Measurements from ENCODE around the gene OR8B4.
"Not testable (repeated sequence)": the region's sequence is repeated elsewhere in the genome, so short reads cannot be mapped to it uniquely, and the experiment has no call there.

The OR8B4 gene

DNA sequence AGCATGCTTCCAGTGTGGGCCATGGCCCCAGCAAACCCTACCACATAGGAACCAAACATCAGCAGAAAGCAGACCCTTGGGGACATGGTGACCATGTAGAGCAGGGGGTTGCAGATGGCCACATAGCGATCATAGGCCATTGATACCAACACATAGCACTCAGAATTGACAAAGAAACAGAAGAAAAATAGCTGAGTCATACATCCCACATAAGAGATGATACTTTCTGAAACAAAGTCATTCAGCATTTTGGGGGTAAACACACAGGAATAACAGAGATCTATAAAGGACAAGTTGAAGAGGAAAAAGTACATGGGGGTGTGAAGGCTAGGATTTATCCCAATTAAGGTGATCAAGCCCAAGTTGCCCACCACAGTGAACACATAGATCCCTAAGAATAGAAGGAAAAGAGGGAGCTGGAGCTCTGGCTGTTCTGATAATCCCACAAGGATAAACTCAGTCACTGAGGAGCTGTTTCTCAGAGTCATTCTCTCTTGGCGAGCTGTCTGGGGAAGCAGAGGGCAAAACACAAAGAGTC, at the start of gene OR8B4:
Gene OR8B4 (minus strand): TSS at position 488 of the 538 bp plus-strand sequence. CDS start 0 bp downstream, at position 488.
- DNase-seq, result no peak

GRCh38 chr11:124474079-124474478, 49.4 kb upstream of the OR8B4 start:
- DNase-seq, result no peak

GRCh38 chr11:124473476-124473875, 48.8 kb upstream of the OR8B4 start:
- DNase-seq, result no peak

GRCh38 chr11:124470561-124471227, 46.0 kb upstream of the OR8B4 start:
- no peak for DNase-seq

DNA sequence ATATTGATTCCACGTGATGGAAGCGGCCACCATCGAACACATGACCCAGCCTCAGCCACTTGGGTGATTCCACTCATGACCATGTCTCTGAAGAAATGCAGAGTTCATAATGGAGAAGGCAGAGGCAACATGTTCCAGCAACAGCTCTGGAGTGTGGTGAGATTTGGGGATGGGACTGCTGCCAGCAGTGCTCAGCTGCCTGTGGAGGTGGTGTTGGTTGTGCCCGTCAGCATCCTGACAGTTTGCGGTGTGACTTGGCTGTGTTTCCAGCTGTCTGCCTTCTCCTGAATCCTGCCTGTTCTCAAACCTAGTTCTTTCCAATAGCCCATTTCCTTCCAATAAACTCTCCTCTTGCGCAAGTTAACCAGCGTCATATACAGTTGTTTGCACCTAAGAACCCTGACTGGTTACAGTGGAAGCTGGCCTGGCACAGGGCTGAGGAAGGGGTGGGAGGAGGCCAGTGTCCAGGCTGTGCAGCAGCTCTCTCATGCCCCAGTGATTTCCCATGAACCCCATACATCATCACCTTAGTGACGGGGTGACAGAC, 42.8 kb upstream of the OR8B4 start:
- DNase-seq, result no peak

DNA sequence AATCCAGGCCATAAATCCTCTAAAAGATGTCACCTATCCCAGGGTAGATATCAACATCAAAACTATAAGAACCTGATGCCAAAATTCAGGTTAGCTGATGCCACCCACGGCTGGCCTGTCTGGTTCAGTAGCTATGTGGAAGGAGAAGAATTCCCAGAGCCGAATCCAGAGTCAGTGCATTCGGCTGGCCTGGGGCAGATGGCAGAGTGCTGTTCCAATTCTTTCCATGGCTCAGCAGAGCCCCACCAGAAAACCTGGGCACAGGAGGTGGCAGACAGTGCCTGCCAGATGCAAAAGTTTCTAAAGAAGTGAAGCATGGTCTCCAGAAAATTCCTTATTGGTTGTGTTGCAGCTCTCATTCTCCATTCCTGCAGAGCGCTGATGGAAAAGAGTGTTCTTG, 40.7 kb upstream of the OR8B4 start:
- DNase-seq, result no peak

- DNase-seq, result no peak
These were observed 39.3 kb upstream of the OR8B4 start for GRCh38 chr11:124463990-124464389.

DNA sequence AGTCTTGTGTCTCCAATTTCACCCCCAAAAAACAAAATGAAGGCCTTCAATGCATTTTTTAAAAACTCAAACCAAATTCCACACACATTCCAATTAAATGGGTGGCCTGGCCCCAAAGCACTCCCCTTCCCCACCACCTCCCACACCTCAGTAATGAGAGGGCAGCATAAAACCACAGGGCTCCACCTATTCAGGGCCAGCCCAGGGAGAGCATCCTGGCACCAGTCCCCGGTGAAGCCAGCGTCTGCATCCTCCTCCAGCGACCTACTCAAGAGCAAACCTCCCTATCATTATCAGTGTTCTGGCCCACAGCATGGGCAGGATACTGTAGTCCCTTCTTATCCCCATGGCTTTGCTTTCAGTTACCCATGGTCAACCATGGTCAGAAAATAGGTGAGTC, 38.7 kb upstream of the OR8B4 start:
- no peak for DNase-seq

- no peak for DNase-seq
These were observed 35.8 kb upstream of the OR8B4 start for GRCh38 chr11:124460459-124460858.

DNA sequence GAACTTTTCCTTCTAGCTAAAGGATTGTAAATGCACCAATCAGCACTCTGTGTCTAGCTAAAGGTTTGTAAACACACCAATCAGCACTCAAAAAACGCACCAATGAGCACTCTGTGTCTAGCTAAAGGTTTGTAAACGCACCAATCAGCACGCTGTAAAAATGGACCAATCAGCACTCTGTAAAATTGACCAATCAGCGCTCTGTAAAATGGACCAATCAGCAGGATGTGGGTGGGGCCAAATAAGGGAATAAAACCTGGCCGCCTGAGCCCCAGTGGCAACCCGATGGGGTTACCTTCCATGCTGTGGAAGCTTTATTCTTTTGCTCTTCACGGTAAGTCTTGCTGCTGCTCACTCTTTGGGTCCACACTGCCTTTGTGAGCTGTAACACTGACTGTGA, 34.7 kb upstream of the OR8B4 start:
- DNase-seq, result not testable (repeated sequence)

DNA sequence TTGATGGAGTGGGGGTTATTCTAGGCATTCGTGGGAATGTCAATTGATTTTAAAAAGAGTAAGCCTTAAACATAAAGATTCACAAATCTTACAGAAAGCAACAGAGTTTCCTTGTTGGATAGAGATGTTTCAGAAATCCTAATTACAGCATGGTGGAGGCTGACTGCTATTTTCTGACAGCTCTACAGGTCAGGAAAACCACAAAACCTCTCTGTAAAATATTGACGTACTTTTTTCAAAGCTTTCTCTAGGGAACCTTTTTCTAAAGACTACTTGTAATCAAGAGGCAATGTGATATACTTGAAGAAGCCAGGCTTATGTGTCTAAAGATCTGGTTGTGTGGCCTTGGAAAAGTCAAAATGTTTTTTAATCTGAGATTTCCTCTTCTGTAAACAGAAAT, 29.9 kb upstream of the OR8B4 start:
- DNase-seq, result no peak

DNA sequence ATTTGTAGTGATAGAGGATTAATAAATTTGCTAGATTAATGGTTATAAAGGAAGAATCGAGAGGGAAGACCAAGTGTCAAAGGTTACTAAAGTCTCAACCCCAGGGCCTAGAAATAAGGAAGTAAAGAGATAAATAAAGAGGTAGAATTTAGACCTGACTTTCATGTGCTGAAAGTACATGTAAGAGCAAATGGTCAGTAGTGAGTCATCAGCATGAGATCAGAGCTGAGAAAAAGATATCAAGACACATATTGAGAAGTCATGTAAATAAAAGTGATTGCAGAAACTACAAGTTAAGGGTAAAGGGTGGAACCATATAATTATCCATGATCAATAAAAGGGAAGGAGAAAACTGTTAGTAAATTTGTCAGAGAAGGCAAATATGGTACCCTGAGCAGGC, 22.2 kb upstream of the OR8B4 start:
- DNase-seq, result no peak

GRCh38 chr11:124445646-124446150, 21.0 kb upstream of the OR8B4 start, which contains the start of gene OR8B8:
OR8B8 (minus strand) TSS chr11:124445696; CDS start chr11:124441085, 4,611 bp downstream.
- no peak for DNase-seq

GRCh38 chr11:124442847-124443246, 18.2 kb upstream of the OR8B4 start:
- DNase-seq, result no peak

DNA sequence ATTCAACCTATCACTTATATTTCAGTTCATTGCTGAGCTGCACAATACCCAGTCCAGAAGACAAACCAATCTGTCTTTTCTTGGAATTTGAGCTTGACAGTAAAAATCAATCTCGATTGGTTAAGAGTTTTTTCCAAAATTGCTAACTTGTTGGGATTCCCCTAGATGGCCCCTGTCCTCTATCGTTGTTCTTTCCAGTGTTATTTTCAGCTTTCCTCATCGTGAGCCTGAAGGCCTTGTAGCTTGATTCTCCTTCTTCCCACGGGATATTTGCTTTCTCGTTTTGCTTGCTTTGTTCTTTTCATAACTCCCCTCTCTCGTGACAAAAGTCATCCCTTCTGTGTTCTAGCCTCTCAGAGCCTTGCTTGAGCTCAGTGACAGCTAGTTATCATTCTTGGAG, 17.8 kb upstream of the OR8B4 start:
- DNase-seq, result no peak

DNA sequence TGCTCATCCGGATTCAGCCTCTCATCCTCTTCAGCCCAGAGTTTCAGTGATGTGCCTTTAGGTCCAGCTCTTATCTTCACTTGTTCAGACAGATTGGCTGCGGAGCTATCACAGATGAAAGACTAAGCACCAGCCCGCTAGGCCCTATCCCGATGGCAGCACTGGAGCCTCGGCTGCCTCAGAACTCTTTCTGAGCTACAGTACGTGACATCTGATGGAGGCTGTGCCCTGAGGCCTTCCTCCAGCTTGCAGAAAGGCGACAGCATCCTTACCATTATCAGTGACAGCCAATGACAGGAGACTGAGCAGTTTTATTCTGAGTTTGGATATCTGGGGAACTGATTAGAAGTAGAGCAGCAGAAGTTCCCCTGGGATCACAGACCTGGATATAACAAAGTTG, 16.8 kb upstream of the OR8B4 start:
- no peak for DNase-seq

GRCh38 chr11:124441081-124441480, 16.4 kb upstream of the OR8B4 start:
- DNase-seq, result no peak

- DNase-seq, result no peak
These were observed 15.9 kb upstream of the OR8B4 start for GRCh38 chr11:124440608-124441007.

DNA sequence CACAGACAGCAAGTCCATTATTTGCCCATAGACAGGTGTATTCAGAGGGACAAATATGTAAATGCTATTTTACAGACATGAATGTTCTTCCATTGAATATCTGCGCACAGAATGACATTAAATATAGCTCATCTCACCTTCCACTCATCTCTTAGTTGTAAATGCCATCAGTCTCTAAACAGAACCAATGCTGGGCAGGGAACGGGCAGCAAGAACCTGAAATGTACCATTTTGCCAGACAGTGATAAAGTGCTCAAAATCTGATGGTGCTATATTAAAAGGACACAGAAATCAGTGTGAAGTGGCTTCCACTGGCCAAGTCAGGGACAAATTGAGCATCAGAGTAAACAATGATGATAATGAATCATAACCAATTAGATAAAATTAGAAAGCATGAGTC, 10.0 kb upstream of the OR8B4 start:
- DNase-seq, result no peak

DNA sequence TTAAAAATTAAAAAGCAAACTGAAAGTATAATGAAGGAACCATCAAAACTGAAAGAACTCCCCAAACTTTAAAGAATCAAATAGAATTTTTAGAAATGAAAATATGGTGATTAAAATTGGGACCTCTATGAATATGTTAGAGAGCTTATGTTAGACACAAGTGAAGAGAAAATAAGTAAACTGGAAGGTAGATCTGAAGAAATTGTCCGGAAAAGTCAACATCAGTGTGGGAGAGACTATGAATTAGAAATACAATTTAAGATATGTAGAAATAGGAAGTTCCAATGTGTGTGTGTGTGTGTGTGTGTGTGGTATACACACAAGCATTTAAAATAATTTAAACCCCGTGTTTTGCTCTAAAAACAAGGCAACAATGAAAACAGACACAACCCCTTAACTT, 4.9 kb upstream of the OR8B4 start:
- DNase-seq, result no peak

DNA sequence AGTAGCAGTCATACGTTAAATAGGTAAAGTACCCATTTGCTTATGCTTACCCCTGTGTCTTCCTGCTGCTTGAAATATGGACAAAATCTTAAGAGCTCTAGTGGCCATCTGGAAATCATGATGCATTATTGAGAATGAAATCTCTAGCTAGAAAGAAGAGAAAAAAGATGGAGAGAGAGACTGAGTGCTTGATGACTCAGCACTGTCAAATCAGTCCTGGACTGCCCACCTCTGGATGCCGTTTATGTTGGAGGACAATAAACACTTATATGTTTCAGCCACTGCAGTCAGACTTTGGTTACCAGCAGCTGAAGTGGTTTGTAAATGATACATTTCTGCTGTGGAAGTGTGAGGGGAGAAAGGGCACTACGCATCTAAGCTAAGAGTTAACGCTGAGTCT, 3.6 kb downstream of the OR8B4 start:
- no peak for DNase-seq

DNA sequence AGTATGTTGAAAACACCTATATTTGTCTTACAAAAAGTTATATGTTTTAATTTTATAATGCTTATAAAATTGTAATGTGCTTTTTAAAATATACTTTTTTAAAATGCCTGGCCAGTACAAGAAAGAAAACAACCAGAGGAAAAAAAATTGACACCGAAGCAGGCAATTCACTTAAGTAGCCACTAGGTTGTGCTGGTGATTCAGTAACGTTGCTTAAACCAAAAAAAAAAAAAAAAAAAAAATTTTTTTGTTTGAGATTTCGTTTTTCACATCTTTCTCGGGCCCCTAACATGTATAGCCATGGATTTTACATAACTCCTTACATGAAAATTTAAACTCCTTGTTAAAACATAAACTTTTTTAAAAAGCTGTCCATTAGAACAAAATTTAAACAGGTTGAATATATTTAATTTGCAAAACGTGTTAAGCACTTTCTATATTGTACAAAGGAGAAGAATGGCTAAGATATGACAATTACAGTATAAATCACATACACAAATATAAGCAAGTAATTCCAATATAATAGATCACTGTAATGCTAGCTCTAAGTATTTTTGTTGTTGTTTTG, 9.2 kb downstream of the OR8B4 start:
- no peak for DNase-seq

DNA sequence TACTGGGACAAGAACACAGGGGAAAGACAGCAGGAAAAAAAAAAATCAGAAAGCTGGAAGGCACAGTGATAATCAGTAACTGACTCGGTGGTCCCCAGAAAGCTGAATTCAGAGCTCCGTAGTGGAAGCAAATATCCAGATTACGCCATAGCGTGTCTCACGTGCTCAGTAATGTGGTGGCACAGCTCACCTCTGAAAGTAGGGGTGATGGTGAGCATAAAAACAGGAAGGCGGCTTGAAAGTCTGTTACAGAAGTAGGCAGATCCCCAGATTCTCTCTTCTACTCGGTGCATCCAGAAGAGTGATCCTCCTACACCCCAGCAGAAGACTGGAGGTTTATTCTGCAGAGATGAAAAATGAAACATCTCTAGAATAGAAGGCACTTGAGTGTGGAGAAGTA, 14.8 kb downstream of the OR8B4 start:
- no peak for DNase-seq

DNA sequence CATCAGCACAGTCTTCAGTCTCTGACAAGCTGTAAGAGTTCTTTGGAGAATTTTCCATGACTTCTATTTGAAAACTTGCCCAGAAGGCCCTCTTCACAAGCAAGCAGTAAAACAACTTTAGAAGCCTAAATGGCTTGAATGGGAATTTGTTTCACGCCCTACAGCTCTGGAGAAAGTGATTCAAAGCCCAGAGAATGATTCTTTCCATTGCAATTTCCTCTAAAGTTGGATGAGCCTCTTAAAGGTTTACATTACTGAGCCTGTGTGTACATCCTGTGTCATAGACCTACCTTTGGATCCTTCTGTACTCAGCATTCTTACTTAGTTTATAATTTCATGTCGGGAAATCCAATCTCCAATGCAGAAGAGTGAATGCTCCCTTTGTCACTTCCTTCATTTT, 19.1 kb downstream of the OR8B4 start:
- DNase-seq, result no peak

Measured in NCI-H1048 (cell line).